ENCODE results near the gene CRYBB1.

The CRYBB1 gene

DNA sequence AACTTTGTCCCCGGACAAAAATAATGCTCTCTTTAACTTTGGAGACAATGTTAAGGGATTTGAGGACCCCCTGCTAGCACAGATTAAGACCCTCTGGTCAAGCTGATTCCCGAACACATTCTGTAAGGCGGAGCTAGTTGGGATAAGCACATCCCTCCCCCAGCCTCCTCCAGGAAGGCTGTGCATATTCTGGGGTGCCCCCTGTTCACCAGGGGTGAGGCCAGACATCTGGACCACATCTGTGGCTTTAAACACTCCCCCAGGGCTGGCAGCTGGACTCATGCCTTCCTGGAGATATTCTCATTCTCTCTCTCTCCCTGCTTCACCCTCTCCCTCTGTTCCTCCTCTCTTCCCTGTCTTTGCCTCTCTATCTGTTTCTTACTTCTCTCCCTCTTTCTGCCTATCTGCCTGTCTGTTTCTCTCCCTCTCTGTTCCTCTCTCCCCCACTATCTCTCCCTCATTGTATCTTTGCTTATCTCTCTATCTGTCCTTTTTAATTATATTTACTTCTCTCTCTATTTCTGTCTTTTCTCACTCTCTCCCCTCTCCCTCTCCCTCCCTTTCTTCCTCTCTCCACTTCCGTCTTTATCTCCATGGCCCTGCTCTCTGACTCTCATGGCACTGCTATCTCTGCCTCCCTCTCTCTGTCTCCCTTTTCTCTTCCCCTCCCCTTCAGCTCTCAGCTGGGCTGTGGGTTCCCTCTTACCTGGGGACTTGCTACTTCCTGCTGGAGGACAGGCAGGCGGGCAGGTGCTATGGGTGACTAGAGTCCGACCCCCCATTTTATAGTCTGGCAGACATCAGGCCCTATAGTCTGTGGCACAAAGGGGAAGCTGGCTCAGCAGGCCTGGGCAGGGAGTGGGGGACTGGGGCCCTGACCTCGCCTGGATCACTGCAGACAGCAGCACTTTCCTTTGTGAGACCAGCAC lies at the start of gene CRYBB1:
CRYBB1 (minus strand) TSS at position 757 of the 929 bp plus-strand sequence. CDS start 1,708 bp downstream, outside the sequence.
- TF ChIP-seq EZH2 (IDR thresholded peaks at IDR 0.05; ENCODE audit: borderline replicate concordance, low read depth, low read length, severe bottlenecking) (no peak), CTCF (IDR thresholded peaks at IDR 0.05; ENCODE audit: borderline replicate concordance, extremely low read depth, low read length, poor library complexity, severe bottlenecking) (no peak)
- no peaks in the 10 kb centered on the region for H3K36me3 ChIP-seq (ENCODE audit: insufficient read depth, low read length)
- H3K27me3 ChIP-seq (ENCODE audit: insufficient read depth, low read length, poor library complexity) = no peaks in the 10 kb centered on the region
- no peak within 1 kb of the TSS for H3K4me2 ChIP-seq (ENCODE audit: insufficient read depth, low read length)
- DNase-seq = no peak
- no peaks in the 10 kb centered on the region for H3K79me2 ChIP-seq (ENCODE audit: insufficient read depth, low read length)
- ATAC-seq (ENCODE audit: insufficient read depth, low read depth) = no peak
- H4K20me1 ChIP-seq (ENCODE audit: insufficient read depth, low read length) = no peaks in the 10 kb centered on the region
- H3K4me3 ChIP-seq (ENCODE audit: low read depth in 1 of 2, low read length in 2 of 2) = no peak within 1 kb of the TSS
- H2AFZ ChIP-seq (ENCODE audit: low read depth, low read length) = no peak within 1 kb of the TSS
- H3K27ac ChIP-seq (ENCODE audit: low read length) = no peak within 1 kb of the TSS
- H3K9me3 ChIP-seq (ENCODE audit: insufficient read depth, low read length, severe bottlenecking) = no peaks in the 10 kb centered on the region
- no peaks in the 10 kb centered on the region for H3K4me1 ChIP-seq (ENCODE audit: insufficient read depth, low read length)
- H3K9ac ChIP-seq (ENCODE audit: low read depth, low read length) = no peak within 1 kb of the TSS

- no peak for ATAC-seq (ENCODE audit: insufficient read depth, low read depth)
- H3K9ac ChIP-seq (ENCODE audit: low read depth, low read length) = no peak overlapping the region
- TF ChIP-seq CTCF (IDR thresholded peaks at IDR 0.05; ENCODE audit: borderline replicate concordance, extremely low read depth, low read length, poor library complexity, severe bottlenecking) = no peak
- no peak for TF ChIP-seq EZH2 (IDR thresholded peaks at IDR 0.05; ENCODE audit: borderline replicate concordance, low read depth, low read length, severe bottlenecking)
- H2AFZ ChIP-seq (ENCODE audit: low read depth, low read length) = no peak overlapping the region
- no peaks in the 10 kb centered on the region for H3K79me2 ChIP-seq (ENCODE audit: insufficient read depth, low read length)
- no peak for DNase-seq
- H3K4me1 ChIP-seq (ENCODE audit: insufficient read depth, low read length) = peaks cover 17% of the 10 kb centered on the region
- no peak overlapping the region for H3K27ac ChIP-seq (ENCODE audit: low read length)
- no peaks in the 10 kb centered on the region for H4K20me1 ChIP-seq (ENCODE audit: insufficient read depth, low read length)
- H3K4me2 ChIP-seq (ENCODE audit: insufficient read depth, low read length) = no peak overlapping the region
- H3K9me3 ChIP-seq (ENCODE audit: insufficient read depth, low read length, severe bottlenecking) = no peaks in the 10 kb centered on the region
- no peaks in the 10 kb centered on the region for H3K27me3 ChIP-seq (ENCODE audit: insufficient read depth, low read length, poor library complexity)
- H3K36me3 ChIP-seq (ENCODE audit: insufficient read depth, low read length) = no peaks in the 10 kb centered on the region
- H3K4me3 ChIP-seq (ENCODE audit: low read depth in 1 of 2, low read length in 2 of 2) = no peak overlapping the region
These were observed 49.3 kb upstream of the CRYBB1 start for GRCh38 chr22:26667140-26667539.

GRCh38 chr22:26665813-26666231 lies 48.0 kb upstream of the CRYBB1 start:
- Histone ChIP-seq H3K27me3 (ENCODE audit: insufficient read depth, low read length, poor library complexity) (no peaks in the 10 kb centered on the region), H3K4me1 (ENCODE audit: insufficient read depth, low read length) (peaks cover 4% of the 10 kb centered on the region), H3K36me3 (ENCODE audit: insufficient read depth, low read length) (no peaks in the 10 kb centered on the region), H2AFZ (ENCODE audit: low read depth, low read length) (peak overlapping the region; percentile 46; the same call in 1 of the 2 replicates), H3K9me3 (ENCODE audit: insufficient read depth, low read length, severe bottlenecking) (no peaks in the 10 kb centered on the region), H3K4me3 (ENCODE audit: low read depth in 1 of 2, low read length in 2 of 2) (no peak overlapping the region), H3K9ac (ENCODE audit: low read depth, low read length) (no peak overlapping the region), H3K79me2 (ENCODE audit: insufficient read depth, low read length) (no peaks in the 10 kb centered on the region), H3K27ac (ENCODE audit: low read length) (no peak overlapping the region), H4K20me1 (ENCODE audit: insufficient read depth, low read length) (no peaks in the 10 kb centered on the region), H3K4me2 (ENCODE audit: insufficient read depth, low read length) (no peak overlapping the region)
- TF ChIP-seq CTCF (IDR thresholded peaks at IDR 0.05; ENCODE audit: borderline replicate concordance, extremely low read depth, low read length, poor library complexity, severe bottlenecking) = no peak
- TF ChIP-seq EZH2 (IDR thresholded peaks at IDR 0.05; ENCODE audit: borderline replicate concordance, low read depth, low read length, severe bottlenecking) = no peak
- DNase-seq (no peak), ATAC-seq (ENCODE audit: insufficient read depth, low read depth) (no peak)

Data from DND-41 (cell line).